Esophagus squamous epithelium (tissue), 4 donors: ENCODE results near the gene SDK2.

Experiments
- CTCF ChIP-seq, 6 experiments: fragments of 450-650 bp in 4 of 6; fragments of 200-600 bp in 2 of 6; sonication (generic) in 2 of 6; IDR thresholded peaks; one replicate each; pipeline ENCODE4 v1.5.1; 2016 to 2019; ENCODE audit warnings: antibody characterized with exemption in 6 of 6, mild to moderate bottlenecking in 4 of 6, moderate library complexity in 4 of 6
- POLR2A ChIP-seq, 4 donors: fragments of 450-650 bp; IDR thresholded peaks; one replicate each; pipeline ENCODE4 v1.6.1; 2017; ENCODE audit warnings: antibody characterized with exemption in 4 of 4, mild to moderate bottlenecking in 4 of 4, moderate library complexity in 3 of 4

DNA sequence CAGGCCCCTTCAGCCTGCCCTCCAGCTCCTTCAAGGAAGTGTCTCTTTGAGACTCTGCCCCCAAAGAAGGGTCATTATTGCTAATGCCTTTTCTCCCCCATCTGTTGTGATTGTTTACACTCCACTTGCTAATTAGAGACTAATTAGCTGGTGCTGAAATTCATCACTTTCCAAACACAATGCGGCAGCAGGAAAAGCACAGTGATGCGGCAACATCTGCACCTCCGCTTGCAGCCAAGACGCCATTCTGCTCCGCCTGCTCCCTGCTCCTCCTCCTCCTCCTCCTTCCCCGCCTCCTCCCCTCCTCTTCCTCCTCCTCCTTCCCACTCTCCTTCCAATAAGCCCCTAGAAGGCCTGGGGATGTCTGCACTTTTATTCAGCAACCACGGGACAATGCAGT is 110.5 kb downstream of the SDK2 start:
- TF ChIP-seq CTCF (IDR thresholded peaks at IDR 0.05) = no peak
- no peak for TF ChIP-seq POLR2A (IDR thresholded peaks at IDR 0.05)
